K562 (cell line): ENCODE data around the gene RHEB. TPM values are rescaled to one million over a fixed set of nuclear protein-coding genes. Genes with fewer than 3 reads are reported as not detected.

Experiments used
- ATAC-seq: fragments of 200-7000 bp; cut with Tn5 transposase; 3 replicates; pipeline ENCODE4 v1.9.1; 2020; ENCODE audit warnings: moderate library complexity
- BruUV-seq: library from RNA; stranded (reverse); fragments of 400-500 nt; replicated peaks from 2 replicates; lab custom pipeline; 2021; lab: Mats Ljungman, UMichigan
- CTCF ChIA-PET: fragments of 300-600 bp; formaldehyde crosslinking; extraction: SDS; loops from one replicate; lab custom pipeline; 2021; ENCODE audit warnings: low intra/inter-chr PET ratio; lab: Yijun Ruan, JAX
- POLR2A ChIA-PET: fragments of 300-600, 350-650 bp; sonication (Branson Sonifier 250); formaldehyde crosslinking; extraction: SDS; loops from one replicate; lab custom pipeline; 2021; ENCODE audit warnings: antibody characterized with exemption, inconsistent platforms; lab: Yijun Ruan, JAX
- DNase-seq, 4 experiments: peaks; one replicate each; pipeline versions ENCODE4 v3.0.0 to v3.0.0-alpha.2; 2011 to 2018; ENCODE audit warnings: low spot score in 3 of 4, mixed read lengths in 3 of 4; ENCODE audit errors: extremely low read depth in 1 of 4
- FAIRE-seq: peaks from 2 replicates; lab custom pipeline; 2011; peaks lifted over from hg19 to GRCh38; lab: Jason Lieb, UNC
- H2AFZ ChIP-seq: 2 replicates; pipeline ENCODE4 v1.6.0; 2011; ENCODE audit warnings: low read depth, low read length, control low read depth, inconsistent platforms
- H3K27ac ChIP-seq: fragments of 200-600 bp; 3 replicates; pipeline ENCODE4 v1.8.0; 2011; ENCODE audit warnings: low read depth, mild to moderate bottlenecking, control low read depth, inconsistent platforms, low read length, moderate library complexity, mixed read lengths; ENCODE audit errors: extremely low read depth
- H3K27me3 ChIP-seq, 2 experiments: fragments of 300-600 bp in 1 of 2; 2 replicates in 1 of 2; 3 replicates in 1 of 2; pipeline versions ENCODE4 v1.6.0 to v1.8.0; 2011; ENCODE audit warnings: inconsistent platforms in 2 of 2, low read length in 2 of 2, mild to moderate bottlenecking in 1 of 2, mixed read lengths in 1 of 2, moderate library complexity in 1 of 2; ENCODE audit not compliant: control insufficient read depth in 2 of 2, insufficient read depth in 2 of 2
- H3K36me3 ChIP-seq: fragments of 300-600 bp; 3 replicates; pipeline ENCODE4 v1.8.0; 2011; ENCODE audit warnings: mild to moderate bottlenecking, low read length, inconsistent platforms; ENCODE audit not compliant: control insufficient read depth, insufficient read depth
- H3K4me1 ChIP-seq, 2 experiments: fragments of 200-600 bp in 1 of 2; replicated peaks in 1 of 2; 2 replicates in 1 of 2; 3 replicates in 1 of 2; pipeline versions ENCODE4 v1.5.1 to v1.8.0; 2011; ENCODE audit warnings: inconsistent platforms in 2 of 2, low read length in 2 of 2, mild to moderate bottlenecking in 1 of 2, mixed read lengths in 1 of 2, moderate library complexity in 1 of 2; ENCODE audit not compliant: control insufficient read depth in 2 of 2, insufficient read depth in 2 of 2
- H3K4me2 ChIP-seq: 2 replicates; pipeline ENCODE4 v1.6.1; 2011; ENCODE audit warnings: low read length, control low read depth, inconsistent platforms, mixed read lengths; ENCODE audit not compliant: insufficient read depth
- H3K4me3 ChIP-seq: fragments of 200-600 bp; sonication (generic), shearing (Covaris generic); 2 replicates; pipeline ENCODE4 v1.5.1; 2016; ENCODE audit warnings: control low read depth, inconsistent platforms
- H3K79me2 ChIP-seq: fragments of 200-600 bp; 3 replicates; pipeline ENCODE4 v1.8.0; 2011; ENCODE audit warnings: low read length, inconsistent platforms; ENCODE audit not compliant: control insufficient read depth, insufficient read depth
- H3K9ac ChIP-seq, 2 experiments: 2 replicates each; pipeline versions ENCODE4 v1.6.0 to v1.6.1; 2011; ENCODE audit warnings: low read depth in 2 of 2, low read length in 2 of 2, control low read depth in 1 of 2, inconsistent platforms in 1 of 2, mild to moderate bottlenecking in 1 of 2, mixed read lengths in 1 of 2; ENCODE audit not compliant: insufficient read depth in 1 of 2
- H3K9me1 ChIP-seq: one replicate; pipeline ENCODE4 v1.6.0; 2011; ENCODE audit warnings: inconsistent platforms, mild to moderate bottlenecking, low read length, moderate library complexity; ENCODE audit not compliant: control insufficient read depth, insufficient read depth
- H3K9me3 ChIP-seq: replicated peaks from 2 replicates; pipeline ENCODE4 v1.5.1; 2011; ENCODE audit warnings: low read depth, low read length, inconsistent platforms; ENCODE audit not compliant: control insufficient read depth, insufficient read depth
- H4K20me1 ChIP-seq: replicated peaks from 2 replicates; pipeline ENCODE4 v1.6.1; 2011; ENCODE audit warnings: low read length, inconsistent platforms, mixed read lengths; ENCODE audit not compliant: control insufficient read depth, insufficient read depth
- CBX3 ChIP-seq, 2 experiments: IDR thresholded peaks; 1 replicate in 1 of 2; 2 replicates in 1 of 2; pipeline ENCODE4 v1.6.1; 2012; ENCODE audit warnings: inconsistent platforms in 2 of 2, low read length in 2 of 2, borderline replicate concordance in 1 of 2, control low read depth in 1 of 2
- CBX5 ChIP-seq: IDR thresholded peaks from 2 replicates; pipeline ENCODE4 v1.6.1; 2014; ENCODE audit warnings: low read depth, borderline replicate concordance
- GATA2 ChIP-seq: sonication (generic); formaldehyde crosslinking; IDR thresholded peaks from 2 replicates; pipeline ENCODE4 v1.4.0; 2020; ENCODE audit warnings: mild to moderate bottlenecking, missing genetic modification reagents
- MTA3 ChIP-seq: fragments of 450-650 bp; formaldehyde crosslinking; IDR thresholded peaks from 2 replicates; pipeline ENCODE4 v1.6.1; 2017; ENCODE audit warnings: mild to moderate bottlenecking, borderline replicate concordance
- NRF1 ChIP-seq, 2 experiments: fragments of 450-650 bp; IDR thresholded peaks in 1 of 2; conservative IDR thresholded peaks in 1 of 2; 2 replicates each; pipeline ENCODE4 v1.6.1; 2014; ENCODE audit warnings: mild to moderate bottlenecking in 2 of 2
- POLR2AphosphoS5 ChIP-seq: IDR thresholded peaks from 2 replicates; pipeline ENCODE4 v1.6.1; 2011; ENCODE audit warnings: mild to moderate bottlenecking, low read depth, low read length, moderate library complexity; ENCODE audit not compliant: control insufficient read depth, insufficient read depth
- SAP30 ChIP-seq: fragments of 200-600 bp; sonication (generic); IDR thresholded peaks from 2 replicates; pipeline ENCODE4 v1.6.1; 2012; ENCODE audit warnings: borderline replicate concordance, low read depth, mild to moderate bottlenecking, moderate library complexity, low read length, control low read depth, inconsistent platforms; ENCODE audit not compliant: insufficient read depth, poor library complexity, severe bottlenecking
- SIN3A ChIP-seq, 2 experiments: fragments of 150-350 bp in 1 of 2; IDR thresholded peaks; 2 replicates each; pipeline ENCODE4 v1.6.1; 2011 to 2016; ENCODE audit warnings: borderline replicate concordance in 2 of 2, low read depth in 2 of 2, low read length in 2 of 2, mild to moderate bottlenecking in 2 of 2, moderate library complexity in 2 of 2; ENCODE audit not compliant: control insufficient read depth in 1 of 2
- TEAD2 ChIP-seq: fragments of 450-650 bp; IDR thresholded peaks from 2 replicates; pipeline ENCODE4 v1.6.1; 2016; ENCODE audit warnings: missing genetic modification characterization, control low read depth, missing compliant biosample characterization
- TRIM28 ChIP-seq: fragments of 450-650 bp; IDR thresholded peaks from 2 replicates; pipeline ENCODE4 v1.6.1; 2017
- WGBS: fragments of 100-300 bp; shearing (Covaris generic); methylation state at CpG from one replicate; pipeline ENCODE4 v1.1.6; 2016; ENCODE audit warnings: low coverage, mixed read lengths; ENCODE audit not compliant: insufficient coverage; ENCODE audit errors: missing lambda C conversion rate; 5-methylcytosine and 5-hydroxymethylcytosine counted together
- in situ Hi-C: fragments of 300-500 bp; cut with MboI; formaldehyde crosslinking; loops from 4 replicates; pipeline ENCODE4 v1.15.0; 2018; ENCODE audit warnings: inconsistent platforms, mixed read lengths
- intact Hi-C: fragments of 100-400 bp; cut with micrococcal nuclease; formaldehyde crosslinking; loops from 2 replicates; pipeline ENCODE4 v1.14.2; 2022
- polyA plus RNA-seq, 8 experiments: library from polyadenylated mRNA; depleted of rRNA in 4 of 8; stranded (reverse) in 5 of 8; unstranded in 3 of 8; fragments of >200 nt; fragmentation: Nextera tagmentation in 2 of 8; fragmentation: Illumina TruSeq in 1 of 8; extraction: Ambion mirVana in 2 of 8; extraction: Trizol in 1 of 8; gene quantifications; 2 replicates each; pipeline versions ENCODE4 v1.2.1 to v1.2.3, GENCODE V29; 2011 to 2014; ENCODE audit warnings: inconsistent platforms in 1 of 8, missing spikeins in 1 of 8
- total RNA-seq, 7 experiments: library from RNA; depleted of rRNA in 6 of 7; stranded (reverse); fragments of >200 nt in 6 of 7; fragmentation: Illumina TruSeq in 2 of 7; extraction: Trizol in 2 of 7; gene quantifications; 2 replicates each; pipeline versions ENCODE4 v1.2.1 to v1.2.3, GENCODE V29; 2011 to 2021; ENCODE audit warnings: low replicate concordance in 1 of 7
- TF ChIP-seq, protein P1 (sequence below): sonication (generic); formaldehyde crosslinking; IDR thresholded peaks from 2 replicates; pipeline ENCODE4 v1.8.0; 2022; ENCODE audit warnings: mild to moderate bottlenecking, missing genetic modification reagents, borderline replicate concordance
- TF ChIP-seq, protein P2 (sequence below): fragments of 450-650 bp; IDR thresholded peaks from 2 replicates; pipeline ENCODE4 v1.6.1; 2017; ENCODE audit warnings: antibody characterized with exemption

Gene RHEB
- total and polyA plus RNA-seq, 9 of the 15 experiments (the other 6 are each of a cell fraction or from before 2014, with no cell fraction given) = 28.5 to 249 (median 182) TPM

DNA sequence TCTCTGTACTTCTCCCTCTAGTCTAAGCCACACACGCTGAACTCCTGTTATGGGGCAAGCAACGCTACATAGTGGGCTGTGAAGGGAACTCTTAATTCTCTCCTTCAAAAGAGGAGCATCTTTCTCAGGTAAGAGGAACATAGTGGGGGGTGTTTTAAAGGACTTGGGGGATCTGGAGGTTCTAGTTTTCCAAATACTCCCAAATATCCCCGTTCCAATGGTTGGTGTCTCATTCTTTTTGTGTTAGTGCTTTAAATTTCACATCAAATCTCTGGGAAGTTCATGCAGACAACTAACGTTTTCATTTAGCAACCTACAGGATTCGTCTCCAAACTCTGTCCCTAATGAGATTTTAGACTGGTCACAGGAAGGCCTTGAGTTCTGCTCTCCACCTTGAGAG, 97.5 kb downstream of the RHEB start:
- ATAC-seq (no peak), FAIRE-seq (no peak), DNase-seq (no peak)
- no peak overlapping the region for H3K4me2 ChIP-seq
- no peak overlapping the region for H3K27ac ChIP-seq
- H4K20me1 ChIP-seq = no peaks in the 10 kb centered on the region
- no peaks in the 10 kb centered on the region for H3K9me1 ChIP-seq
- no peak overlapping the region for H2AFZ ChIP-seq
- no peaks in the 10 kb centered on the region for H3K36me3 ChIP-seq
- peaks cover 21% of the 10 kb centered on the region for H3K9me3 ChIP-seq
- H3K27me3 ChIP-seq = peaks cover under 1 to 17% of the 10 kb centered on the region in 2 experiments; a peak in 3 of 5 replicates
- no peaks in the 10 kb centered on the region for H3K79me2 ChIP-seq
- no peak overlapping the region for H3K9ac ChIP-seq
- peaks cover 0 to 4% of the 10 kb centered on the region in 2 experiments; a peak in 1 of 5 replicates for H3K4me1 ChIP-seq
- 4% methylated on average over 5 of the region's 5 CpGs for WGBS
- intact Hi-C loops = no loop called here
- ChIA-PET CTCF (no interaction called here), POLR2A (interaction anchor here (0.7 kb wide), 1 partner anchor 27 kb away, joined by 4 read pairs; no protein-coding TSS in a partner anchor)
- in situ Hi-C loops = no loop called here
- no TSS peak for BruUV-seq
- TF ChIP-seq NRF1 (conservative IDR thresholded peaks at IDR 0.05 in 1 of 2, IDR thresholded peaks at IDR 0.05 in 1 of 2) (no peak), SIN3A (IDR thresholded peaks at IDR 0.05; ENCODE audit: borderline replicate concordance in 2 of 2, control insufficient read depth in 1 of 2, low read depth in 2 of 2, low read length in 2 of 2) (no peak), TRIM28 (0 out of 2 replicates have a peak, but pooled peaks have one; percentile 53), TEAD2 (tag) (no peak), CBX3 (IDR thresholded peaks at IDR 0.05; ENCODE audit: borderline replicate concordance in 1 of 2, low read length in 2 of 2) (peak in 1 of 2 experiments; percentile 84; a peak in 2 of 3 replicates), MTA3 (no peak), POLR2AphosphoS5 (no peak), GATA2 (CRISPR knock-in tag) (no peak), CBX5 (peak; percentile 44), SAP30 (no peak)
- TF ChIP-seq, protein P1, sequence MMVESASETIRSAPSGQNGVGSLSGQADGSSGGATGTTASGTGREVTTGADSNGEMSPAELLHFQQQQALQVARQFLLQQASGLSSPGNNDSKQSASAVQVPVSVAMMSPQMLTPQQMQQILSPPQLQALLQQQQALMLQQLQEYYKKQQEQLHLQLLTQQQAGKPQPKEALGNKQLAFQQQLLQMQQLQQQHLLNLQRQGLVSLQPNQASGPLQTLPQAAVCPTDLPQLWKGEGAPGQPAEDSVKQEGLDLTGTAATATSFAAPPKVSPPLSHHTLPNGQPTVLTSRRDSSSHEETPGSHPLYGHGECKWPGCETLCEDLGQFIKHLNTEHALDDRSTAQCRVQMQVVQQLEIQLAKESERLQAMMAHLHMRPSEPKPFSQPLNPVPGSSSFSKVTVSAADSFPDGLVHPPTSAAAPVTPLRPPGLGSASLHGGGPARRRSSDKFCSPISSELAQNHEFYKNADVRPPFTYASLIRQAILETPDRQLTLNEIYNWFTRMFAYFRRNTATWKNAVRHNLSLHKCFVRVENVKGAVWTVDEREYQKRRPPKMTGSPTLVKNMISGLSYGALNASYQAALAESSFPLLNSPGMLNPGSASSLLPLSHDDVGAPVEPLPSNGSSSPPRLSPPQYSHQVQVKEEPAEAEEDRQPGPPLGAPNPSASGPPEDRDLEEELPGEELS (CRISPR knock-in tag) = no peak
- TF ChIP-seq, protein P2, sequence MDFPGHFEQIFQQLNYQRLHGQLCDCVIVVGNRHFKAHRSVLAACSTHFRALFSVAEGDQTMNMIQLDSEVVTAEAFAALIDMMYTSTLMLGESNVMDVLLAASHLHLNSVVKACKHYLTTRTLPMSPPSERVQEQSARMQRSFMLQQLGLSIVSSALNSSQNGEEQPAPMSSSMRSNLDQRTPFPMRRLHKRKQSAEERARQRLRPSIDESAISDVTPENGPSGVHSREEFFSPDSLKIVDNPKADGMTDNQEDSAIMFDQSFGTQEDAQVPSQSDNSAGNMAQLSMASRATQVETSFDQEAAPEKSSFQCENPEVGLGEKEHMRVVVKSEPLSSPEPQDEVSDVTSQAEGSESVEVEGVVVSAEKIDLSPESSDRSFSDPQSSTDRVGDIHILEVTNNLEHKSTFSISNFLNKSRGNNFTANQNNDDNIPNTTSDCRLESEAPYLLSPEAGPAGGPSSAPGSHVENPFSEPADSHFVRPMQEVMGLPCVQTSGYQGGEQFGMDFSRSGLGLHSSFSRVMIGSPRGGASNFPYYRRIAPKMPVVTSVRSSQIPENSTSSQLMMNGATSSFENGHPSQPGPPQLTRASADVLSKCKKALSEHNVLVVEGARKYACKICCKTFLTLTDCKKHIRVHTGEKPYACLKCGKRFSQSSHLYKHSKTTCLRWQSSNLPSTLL = no peak
- H3K4me3 ChIP-seq = no peak overlapping the region
